Effector memory CD8-positive, alpha-beta T cell (primary cell): ENCODE data around the gene NF1.

Experiments
- ATAC-seq: fragments of 150-1000 bp; cut with Tn5 transposase; replicated peaks from 2 replicates; pipeline ENCODE4 v1.10.0; 2021; ENCODE audit warnings: mild to moderate bottlenecking, moderate library complexity
- DNase-seq, 3 experiments: peaks; one replicate each; pipeline ENCODE4 v3.0.0; 2021
- H3K27ac Mint-ChIP-seq, 2 donors: one replicate each; pipeline ENCODE4 v1.8.0; 2022; ENCODE audit warnings: mild to moderate bottlenecking in 2 of 2, mixed read lengths in 2 of 2, moderate library complexity in 2 of 2
- H3K27me3 Mint-ChIP-seq, 2 donors: one replicate each; pipeline ENCODE4 v1.8.0; 2022; ENCODE audit warnings: mixed read lengths in 2 of 2
- H3K36me3 Mint-ChIP-seq: one replicate; pipeline ENCODE4 v1.8.0; 2022; ENCODE audit warnings: mild to moderate bottlenecking, moderate library complexity, mixed read lengths; ENCODE audit not compliant: insufficient read depth
- H3K4me1 Mint-ChIP-seq, 2 donors: one replicate each; pipeline ENCODE4 v1.8.0; 2022; ENCODE audit warnings: low read depth in 2 of 2, mixed read lengths in 2 of 2
- H3K4me3 Mint-ChIP-seq, 2 donors: one replicate each; pipeline ENCODE4 v1.8.0; 2022; ENCODE audit warnings: mild to moderate bottlenecking in 2 of 2, mixed read lengths in 2 of 2, moderate library complexity in 2 of 2
- H3K9me3 Mint-ChIP-seq, 2 donors: one replicate each; pipeline ENCODE4 v1.8.0; 2022; ENCODE audit warnings: mixed read lengths in 2 of 2

Gene NF1

DNA sequence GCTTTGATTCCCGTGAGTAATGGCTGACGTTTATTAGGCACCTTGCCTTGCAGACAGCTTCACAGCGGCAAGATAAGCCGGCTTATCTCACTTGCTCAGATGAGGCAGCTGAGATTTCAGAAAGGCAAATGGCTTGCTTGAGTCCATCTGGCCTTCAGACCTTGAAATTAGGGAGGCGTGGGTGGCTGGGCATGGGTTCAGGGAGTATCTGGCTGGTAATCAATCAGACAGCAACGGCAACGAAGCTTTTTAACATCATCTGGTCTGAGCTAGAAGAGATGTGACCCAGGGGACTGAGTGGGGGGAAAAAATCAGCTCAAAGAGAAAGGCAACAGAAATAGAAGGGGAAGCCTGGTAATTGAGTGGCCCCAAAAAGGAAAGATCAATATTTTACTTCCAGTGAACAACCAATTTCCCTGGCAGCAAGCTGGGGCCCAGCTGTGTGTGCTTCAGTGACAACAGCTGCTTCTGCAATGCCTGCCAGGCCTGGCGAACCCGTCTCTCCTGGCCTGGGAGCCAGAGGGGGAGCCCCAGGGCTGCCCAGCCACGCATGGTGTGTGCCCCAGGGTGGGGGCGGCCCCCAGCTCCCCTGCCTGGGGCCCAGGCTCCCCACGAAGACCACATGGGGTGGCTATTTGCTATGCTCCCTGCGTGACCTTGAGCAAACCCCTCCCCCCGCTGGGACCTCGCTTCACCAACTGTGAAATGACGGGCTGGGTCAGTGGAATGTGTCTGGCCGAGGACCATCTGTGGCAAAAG, 330.7 kb downstream of the NF1 start:
- peaks cover 2% of the 10 kb centered on the region for H3K36me3 Mint-ChIP-seq
- peaks cover 51 to 69% of the 10 kb centered on the region in 2 donors for H3K27me3 Mint-ChIP-seq
- DNase-seq (no peak), ATAC-seq (no peak)
- H3K4me3 Mint-ChIP-seq = no peak overlapping the region
- H3K27ac Mint-ChIP-seq = no peak overlapping the region
- H3K9me3 Mint-ChIP-seq = peaks cover 0 to 3% of the 10 kb centered on the region in 2 donors
- H3K4me1 Mint-ChIP-seq = no peaks in the 10 kb centered on the region
